Hair follicular keratinocyte (primary cell): Measurements from ENCODE around the gene MPZ. TPM values are rescaled to one million over a fixed set of nuclear protein-coding genes. Genes with fewer than 3 reads are reported as not detected.

ENCODE experiments used
- total RNA-seq: library from RNA; depleted of rRNA; stranded (reverse); fragments of >200 nt; gene quantifications from 2 replicates; pipeline ENCODE4 v1.2.3, GENCODE V29; 2015

Gene MPZ
- 0.61 and 0.86 TPM in 2 replicates for total RNA-seq

DNA sequence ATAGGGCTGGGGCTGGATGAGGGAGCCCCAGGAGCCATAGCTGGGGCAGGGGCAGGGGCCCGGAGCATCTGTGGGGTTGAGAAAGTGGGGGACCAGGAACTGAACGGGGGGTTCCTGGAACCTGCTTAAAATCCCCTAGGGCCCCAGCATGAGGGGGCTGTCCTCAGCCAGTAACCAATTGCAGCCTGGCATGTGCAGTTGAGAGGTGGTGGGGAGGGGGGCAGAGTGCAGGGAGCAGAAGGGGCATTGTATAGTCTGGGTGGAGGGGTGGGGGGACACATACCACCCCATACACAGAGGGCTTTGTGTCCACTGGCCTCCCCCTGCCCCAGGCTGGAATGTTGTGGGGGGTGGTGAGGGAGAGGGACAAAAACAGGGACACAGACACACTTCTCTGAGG is at the start of gene MPZ:
MPZ (minus strand) TSS at position 101 of the 400 bp plus-strand sequence; CDS start at position 38, 63 bp downstream.

GRCh38 chr1:161314201-161314981 is 4.6 kb upstream of the MPZ start, which contains the start of gene SDHC:
Gene SDHC, plus strand, starts transcription at chr1:161314381. Its CDS starts 25 bp downstream, at chr1:161314406.

GRCh38 chr1:161258439-161259344 is 51.1 kb downstream of the MPZ start, which contains the start of gene PCP4L1:
Gene PCP4L1, plus strand, starts transcription at chr1:161258745. Its CDS starts 230 bp downstream, at chr1:161258975.

Other genes with a start within 250 kb of the MPZ start
- not detected in 2 replicates for gene ARHGAP30, start 240.1 kb downstream of the MPZ start, total RNA-seq
- gene NECTIN4, start 220.4 kb downstream of the MPZ start, total RNA-seq, result 0.23 and 2.9 TPM in 2 replicates
- 0.68 and 2.7 TPM in 2 replicates for gene KLHDC9, start 211.6 kb downstream of the MPZ start, total RNA-seq
- gene PFDN2, start 191.9 kb downstream of the MPZ start, total RNA-seq, result 71.9 and 125 TPM in 2 replicates
- 39.4 and 42.0 TPM in 2 replicates for gene NIT1, start 191.9 kb downstream of the MPZ start, total RNA-seq
- gene DEDD, start 177.3 kb downstream of the MPZ start, total RNA-seq, result 21.9 and 23.2 TPM in 2 replicates
- 48.9 and 74.6 TPM in 2 replicates for gene UFC1, start 156.0 kb downstream of the MPZ start, total RNA-seq
- 7.7 and 8.5 TPM in 2 replicates for gene USP21, start 150.5 kb downstream of the MPZ start, total RNA-seq
- 8.4 and 18.0 TPM in 2 replicates for gene PPOX, start 143.5 kb downstream of the MPZ start, total RNA-seq
- gene B4GALT3, start 132.5 kb downstream of the MPZ start, total RNA-seq, result 36.7 TPM in 2 replicates
- 0.08 and 1.5 TPM in 2 replicates for gene ADAMTS4, start 110.9 kb downstream of the MPZ start, total RNA-seq
- gene NDUFS2, start 107.6 kb downstream of the MPZ start, total RNA-seq, result 120 and 122 TPM in 2 replicates
- gene FCER1G, start 94.7 kb downstream of the MPZ start, total RNA-seq, result 0.70 TPM in 1 of 2 replicates, not detected in the other
- not detected in 2 replicates for gene APOA2, start 86.3 kb downstream of the MPZ start, total RNA-seq
- gene TOMM40L, start 83.9 kb downstream of the MPZ start, total RNA-seq, result 10.1 and 16.2 TPM in 2 replicates
- gene NR1I3, start 71.8 kb downstream of the MPZ start, total RNA-seq, result not detected in 2 replicates
- gene PCP4L1, start 51.2 kb downstream of the MPZ start, total RNA-seq, result not detected in 2 replicates
- 29.3 and 39.3 TPM in 2 replicates for gene SDHC, start 4.4 kb upstream of the MPZ start, total RNA-seq
- not detected in 2 replicates for gene CFAP126, start 57.9 kb upstream of the MPZ start, total RNA-seq
- gene FCGR2A, start 195.5 kb upstream of the MPZ start, total RNA-seq, result not detected in 2 replicates
- 0.23 and 0.27 TPM in 2 replicates for gene HSPA6, start 214.6 kb upstream of the MPZ start, total RNA-seq
- not detected in 2 replicates for gene FCGR3A, start 239.8 kb upstream of the MPZ start, total RNA-seq